HCT116 (cell line): ENCODE measurements around the gene IVD. TPM values are rescaled to one million over a fixed set of nuclear protein-coding genes. Genes with fewer than 3 reads are reported as not detected.
A peak's percentile ranks its signal among the peaks of the same experiment; 100 is the strongest.

Experiments used
- ATAC-seq: fragments of 200-7000 bp; cut with Tn5 transposase; 2 replicates; pipeline ENCODE4 v1.9.1; 2020; ENCODE audit warnings: mild to moderate bottlenecking, moderate library complexity
- BruUV-seq: library from RNA; stranded (reverse); fragments of 400-500 nt; replicated peaks from 2 replicates; lab custom pipeline; 2021; lab: Mats Ljungman, UMichigan
- CTCF ChIA-PET: fragments of 300-600 bp; sonication (Branson Sonifier 250); formaldehyde crosslinking; loops from one replicate; lab custom pipeline; 2021; ENCODE audit warnings: antibody characterized with exemption; lab: Charles Lee
- POLR2A ChIA-PET: fragments of 300-600, 350-600 bp; sonication (Branson Sonifier 250); formaldehyde crosslinking; loops from one replicate; lab custom pipeline; 2021; ENCODE audit warnings: antibody characterized with exemption; lab: Charles Lee
- RAD21 ChIA-PET, 2 experiments: fragments of 300-600 bp; sonication (Branson Sonifier 250); formaldehyde crosslinking; loops; one replicate each; lab custom pipeline; 2023; ENCODE audit warnings: low total read pairs in 2 of 2; ENCODE audit not compliant: uncharacterized antibody in 2 of 2, unreplicated experiment in 2 of 2, low non-redundant PET in 1 of 2; lab: Charles Lee
- DNase-seq: peaks from one replicate; pipeline ENCODE4 v3.0.0-alpha.2; 2010; ENCODE audit warnings: low read depth, low spot score
- H2AFZ ChIP-seq: fragments of 200-600 bp; shearing (Covaris generic), sonication (generic); 2 replicates; pipeline ENCODE4 v1.6.1; 2017; ENCODE audit warnings: low read depth, mixed run types, mixed read lengths, antibody characterized with exemption, low read length; ENCODE audit not compliant: poor library complexity, severe bottlenecking
- H3K27ac ChIP-seq: 2 replicates; pipeline ENCODE4 v1.5.1; 2012; ENCODE audit warnings: low read depth, low read length
- H3K27me3 ChIP-seq: fragments of 200-600 bp; sonication (generic); 2 replicates; pipeline ENCODE4 v1.6.1; 2016; ENCODE audit warnings: mixed run types, low read length, mixed read lengths; ENCODE audit not compliant: insufficient read depth
- H3K36me3 ChIP-seq, 2 experiments: fragments of 200-500 bp in 1 of 2; fragments of 200-600 bp in 1 of 2; sonication (Bioruptor generic) in 1 of 2; sonication (generic) in 1 of 2; 2 replicates each; pipeline versions ENCODE4 v1.5.1 to v1.6.1; 2014 to 2016; ENCODE audit warnings: low read length in 2 of 2, inconsistent platforms in 1 of 2, mixed read lengths in 1 of 2, mixed run types in 1 of 2; ENCODE audit not compliant: insufficient read depth in 2 of 2, control insufficient read depth in 1 of 2
- H3K4me1 ChIP-seq, 2 experiments: fragments of 200-600 bp in 1 of 2; sonication (generic) in 1 of 2; 2 replicates each; pipeline versions ENCODE4 v1.5.1 to v1.6.1; 2012 to 2017; ENCODE audit warnings: low read length in 2 of 2, inconsistent platforms in 1 of 2, mild to moderate bottlenecking in 1 of 2, mixed read lengths in 1 of 2, mixed run types in 1 of 2, moderate library complexity in 1 of 2; ENCODE audit not compliant: insufficient read depth in 2 of 2, control insufficient read depth in 1 of 2
- H3K4me2 ChIP-seq: fragments of 200-600 bp; sonication (generic); 2 replicates; pipeline ENCODE4 v1.6.1; 2017; ENCODE audit warnings: mixed run types, low read length, mixed read lengths
- H3K4me3 ChIP-seq, 2 experiments: fragments of 200-600 bp in 1 of 2; sonication (generic) in 1 of 2; replicated peaks in 1 of 2; 2 replicates each; pipeline ENCODE4 v1.5.1; 2011 to 2016; ENCODE audit warnings: low read length in 2 of 2, control low read depth in 1 of 2, low read depth in 1 of 2, mild to moderate bottlenecking in 1 of 2, mixed read lengths in 1 of 2, mixed run types in 1 of 2
- H3K79me2 ChIP-seq: fragments of 200-600 bp; sonication (generic); 2 replicates; pipeline ENCODE4 v1.6.1; 2017; ENCODE audit warnings: mild to moderate bottlenecking, mixed run types, low read length, moderate library complexity, mixed read lengths; ENCODE audit not compliant: insufficient read depth
- H3K9ac ChIP-seq: fragments of 200-600 bp; sonication (generic); 2 replicates; pipeline ENCODE4 v1.6.1; 2016; ENCODE audit warnings: low read length, mixed read lengths
- H3K9me2 ChIP-seq: fragments of 200-600 bp; sonication (generic), shearing (Covaris generic); 2 replicates; pipeline ENCODE4 v1.6.1; 2017; ENCODE audit warnings: mixed run types, mild to moderate bottlenecking, moderate library complexity; ENCODE audit not compliant: insufficient read depth
- H3K9me3 ChIP-seq, 2 experiments: fragments of 200-500 bp in 1 of 2; fragments of 200-600 bp in 1 of 2; sonication (Bioruptor generic) in 1 of 2; sonication (generic) in 1 of 2; 2 replicates each; pipeline ENCODE4 v1.6.1; 2014 to 2017; ENCODE audit warnings: low read length in 2 of 2, mixed read lengths in 2 of 2, inconsistent platforms in 1 of 2, low read depth in 1 of 2, mild to moderate bottlenecking in 1 of 2, mixed run types in 1 of 2, moderate library complexity in 1 of 2; ENCODE audit not compliant: control insufficient read depth in 1 of 2, insufficient read depth in 1 of 2
- H4K20me1 ChIP-seq: fragments of 200-600 bp; sonication (generic), shearing (Covaris generic); 2 replicates; pipeline ENCODE4 v1.6.1; 2017; ENCODE audit warnings: mixed run types, mild to moderate bottlenecking, moderate library complexity; ENCODE audit not compliant: insufficient read depth
- CBX3 ChIP-seq: IDR thresholded peaks from 2 replicates; pipeline ENCODE4 v1.6.1; 2012; ENCODE audit warnings: low read depth
- CEBPB ChIP-seq: IDR thresholded peaks from 2 replicates; pipeline ENCODE4 v1.6.1; 2012; ENCODE audit warnings: low read depth
- FOSL1 ChIP-seq: IDR thresholded peaks from 2 replicates; pipeline ENCODE4 v1.6.1; 2012; ENCODE audit warnings: low read depth
- JUND ChIP-seq: IDR thresholded peaks from 2 replicates; pipeline ENCODE4 v1.6.1; 2012
- MAX ChIP-seq: IDR thresholded peaks from 2 replicates; pipeline ENCODE4 v1.6.1; 2012
- POLR2A ChIP-seq: IDR thresholded peaks from 2 replicates; pipeline ENCODE4 v1.7.0; 2011; ENCODE audit warnings: borderline replicate concordance; ENCODE audit not compliant: insufficient read depth, insufficient read length; ENCODE audit errors: extremely low read depth
- SIN3A ChIP-seq: IDR thresholded peaks from 2 replicates; pipeline ENCODE4 v1.6.1; 2012; ENCODE audit warnings: low read depth
- TCF7L2 ChIP-seq: IDR thresholded peaks from 2 replicates; pipeline ENCODE4 v1.7.0; 2011; ENCODE audit warnings: borderline replicate concordance, inconsistent platforms; ENCODE audit not compliant: insufficient read depth, insufficient read length; ENCODE audit errors: extremely low read depth
- YY1 ChIP-seq: IDR thresholded peaks from 2 replicates; pipeline ENCODE4 v1.6.1; 2011; ENCODE audit warnings: low read length, low read depth, moderate library complexity, mild to moderate bottlenecking; ENCODE audit not compliant: insufficient replicate concordance; ENCODE audit errors: extremely low read depth
- ZBTB33 ChIP-seq: IDR thresholded peaks from 2 replicates; pipeline ENCODE4 v1.6.1; 2011; ENCODE audit warnings: mild to moderate bottlenecking, low read length, moderate library complexity; ENCODE audit not compliant: insufficient replicate concordance; ENCODE audit errors: extremely low read depth
- ZFX ChIP-seq: fragments of 450-650 bp; IDR thresholded peaks from 2 replicates; pipeline ENCODE4 v1.6.1; 2017
- intact Hi-C: fragments of 100-400 bp; cut with micrococcal nuclease; formaldehyde crosslinking; loops from 2 replicates; pipeline ENCODE4 v1.10.0; 2022
- total RNA-seq: library from RNA; stranded (reverse); gene quantifications from one replicate; pipeline ENCODE4 v1.2.1, GENCODE V29; 2021; ENCODE audit not compliant: unreplicated experiment
- TF ChIP-seq, protein P1 (sequence below), 3 experiments: fragments of 200-600 bp in 1 of 3; sonication (generic) in 1 of 3; IDR thresholded peaks in 2 of 3; conservative IDR thresholded peaks in 1 of 3; 2 replicates each; pipeline ENCODE4 v1.5.1; 2012 to 2017; ENCODE audit warnings: low read depth in 2 of 3, low read length in 2 of 3, antibody characterized with exemption in 1 of 3, borderline replicate concordance in 1 of 3, control low read depth in 1 of 3, mild to moderate bottlenecking in 1 of 3, mixed read lengths in 1 of 3, mixed run types in 1 of 3, moderate library complexity in 1 of 3; ENCODE audit not compliant: insufficient read depth in 1 of 3

IVD gene
- total RNA-seq, 1 experiment from 2014 or later, result 65.6 TPM

DNA sequence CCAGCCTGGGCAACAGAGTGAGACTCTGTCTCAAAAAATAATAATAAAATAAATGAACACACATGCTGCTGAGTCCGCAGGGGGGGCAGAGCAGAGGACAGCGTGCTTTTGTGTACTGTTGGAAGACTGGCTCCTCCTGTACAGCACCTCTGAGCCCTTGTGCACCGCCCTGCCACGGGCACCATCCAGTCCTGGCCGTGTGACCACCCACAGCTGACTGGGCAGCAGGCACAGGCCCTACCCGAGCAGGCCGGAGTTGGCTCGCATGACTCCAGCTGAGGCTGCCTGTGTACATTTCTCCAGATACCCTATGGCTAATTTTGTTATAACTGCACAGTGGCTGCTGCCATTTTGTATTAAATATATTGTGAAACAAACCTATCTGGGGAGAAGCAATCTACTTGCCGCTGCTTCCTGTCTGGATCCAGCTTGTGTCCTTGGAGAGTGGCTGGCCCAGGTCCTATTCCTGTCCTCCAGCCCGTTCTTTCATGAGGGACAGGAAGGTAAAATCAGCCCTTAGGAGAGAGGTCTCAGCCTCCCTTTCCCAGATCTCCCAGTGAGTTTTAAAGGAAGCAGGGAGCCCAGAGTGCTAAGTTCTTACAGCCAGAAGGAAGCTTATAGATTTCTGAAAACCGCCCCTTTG, 14.6 kb downstream of the IVD start:
- Histone ChIP-seq H3K4me3 (no peak overlapping the region), H3K4me1 (peaks cover 16 to 22% of the 10 kb centered on the region in 2 experiments), H3K9ac (no peak overlapping the region), H3K36me3 (peaks cover 8 to 20% of the 10 kb centered on the region in 2 experiments; a peak in 2 of 4 replicates), H3K27ac (peak overlapping the region; percentile 55), H2AFZ (no peak overlapping the region), H3K27me3 (no peaks in the 10 kb centered on the region), H4K20me1 (no peaks in the 10 kb centered on the region), H3K9me2 (no peaks in the 10 kb centered on the region), H3K4me2 (peak overlapping the region; percentile 59; the same call in 1 of the 2 replicates), H3K9me3 (no peaks in the 10 kb centered on the region), H3K79me2 (no peaks in the 10 kb centered on the region)
- TF ChIP-seq CBX3, result no peak
- no peak for TF ChIP-seq MAX
- no peak for TF ChIP-seq FOSL1
- no peak for TF ChIP-seq TCF7L2
- TF ChIP-seq ZBTB33, result no peak
- TF ChIP-seq CEBPB, result no peak
- TF ChIP-seq YY1, result no peak
- TF ChIP-seq, protein P1, sequence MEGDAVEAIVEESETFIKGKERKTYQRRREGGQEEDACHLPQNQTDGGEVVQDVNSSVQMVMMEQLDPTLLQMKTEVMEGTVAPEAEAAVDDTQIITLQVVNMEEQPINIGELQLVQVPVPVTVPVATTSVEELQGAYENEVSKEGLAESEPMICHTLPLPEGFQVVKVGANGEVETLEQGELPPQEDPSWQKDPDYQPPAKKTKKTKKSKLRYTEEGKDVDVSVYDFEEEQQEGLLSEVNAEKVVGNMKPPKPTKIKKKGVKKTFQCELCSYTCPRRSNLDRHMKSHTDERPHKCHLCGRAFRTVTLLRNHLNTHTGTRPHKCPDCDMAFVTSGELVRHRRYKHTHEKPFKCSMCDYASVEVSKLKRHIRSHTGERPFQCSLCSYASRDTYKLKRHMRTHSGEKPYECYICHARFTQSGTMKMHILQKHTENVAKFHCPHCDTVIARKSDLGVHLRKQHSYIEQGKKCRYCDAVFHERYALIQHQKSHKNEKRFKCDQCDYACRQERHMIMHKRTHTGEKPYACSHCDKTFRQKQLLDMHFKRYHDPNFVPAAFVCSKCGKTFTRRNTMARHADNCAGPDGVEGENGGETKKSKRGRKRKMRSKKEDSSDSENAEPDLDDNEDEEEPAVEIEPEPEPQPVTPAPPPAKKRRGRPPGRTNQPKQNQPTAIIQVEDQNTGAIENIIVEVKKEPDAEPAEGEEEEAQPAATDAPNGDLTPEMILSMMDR (IDR thresholded peaks at IDR 0.05 in 2 of 3, conservative IDR thresholded peaks at IDR 0.05 in 1 of 3; ENCODE audit: borderline replicate concordance in 1 of 3, insufficient read depth in 1 of 3, low read depth in 2 of 3, low read length in 2 of 3), result no peak
- TF ChIP-seq SIN3A, result no peak
- no peak for TF ChIP-seq POLR2A
- no peak for TF ChIP-seq JUND
- TF ChIP-seq ZFX, result no peak
- CTCF ChIA-PET, result interaction anchor here (1.2 to 4.3 kb wide), 4 partner anchors 15 to 141 kb away, joined by 3 to 37 read pairs (median 22); partner anchors contain the start of genes CCDC9B and IVD
- POLR2A ChIA-PET, result interaction anchor here (1.2 to 1.4 kb wide), 3 partner anchors 13 to 21 kb away, joined by 3 to 6 read pairs (median 3); partner anchors contain the start of genes BAHD1 and IVD
- BruUV-seq, result no TSS peak
- ATAC-seq (no peak), DNase-seq (no peak)
- intact Hi-C loops, result loop anchor here (5.0 kb wide), 1 partner anchor 203 kb away; no protein-coding TSS in a partner anchor
- RAD21 ChIA-PET, result no interaction called here
